ENCODE data around the gene TAF1B.

TAF1B gene

GRCh38 chr2:9945596-9945995, 102.3 kb downstream of the TAF1B start:
- DNase-seq = no peak

DNA sequence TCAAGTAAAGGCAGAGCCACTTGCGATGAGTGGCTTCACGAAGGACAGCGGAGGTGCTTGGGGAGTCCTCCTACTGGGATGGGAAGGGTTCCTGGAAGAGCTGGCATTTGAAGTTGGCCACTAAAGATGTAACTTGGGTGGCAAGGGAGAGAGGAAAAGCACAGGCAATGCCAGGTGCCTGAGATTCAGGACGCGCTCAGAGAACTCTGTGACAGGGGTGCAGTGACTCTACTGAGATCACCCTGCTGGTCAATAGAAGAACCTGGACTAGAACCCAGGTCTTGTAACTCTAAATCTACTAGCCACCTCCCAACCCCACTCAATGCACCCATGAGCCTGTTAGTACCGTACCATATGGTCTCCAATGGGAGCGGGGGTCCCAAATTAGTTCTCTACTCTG, 102.8 kb downstream of the TAF1B start:
- no peak for DNase-seq

GRCh38 chr2:9946818-9947217, 103.5 kb downstream of the TAF1B start:
- no peak for DNase-seq

DNA sequence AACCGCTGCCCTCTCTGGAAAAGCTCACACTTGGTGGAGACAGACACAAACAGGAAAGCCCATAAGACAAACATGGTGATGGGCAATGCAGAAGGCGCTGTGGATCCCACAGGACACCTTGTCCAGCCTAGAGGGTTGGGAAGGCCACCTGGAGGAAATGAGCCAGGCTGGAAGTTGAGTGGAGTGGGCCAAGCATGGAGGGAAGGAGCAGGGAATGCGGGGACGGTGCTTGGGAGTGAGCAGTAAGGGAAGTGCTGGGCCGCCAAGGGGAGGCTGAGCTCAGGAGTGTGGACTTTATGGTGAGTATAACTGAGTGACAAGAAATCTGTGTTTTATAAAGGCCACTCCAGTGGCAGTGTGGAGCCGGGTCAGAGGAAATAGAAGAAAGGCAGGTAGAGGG, 105.4 kb downstream of the TAF1B start:
- DNase-seq = no peak

DNA sequence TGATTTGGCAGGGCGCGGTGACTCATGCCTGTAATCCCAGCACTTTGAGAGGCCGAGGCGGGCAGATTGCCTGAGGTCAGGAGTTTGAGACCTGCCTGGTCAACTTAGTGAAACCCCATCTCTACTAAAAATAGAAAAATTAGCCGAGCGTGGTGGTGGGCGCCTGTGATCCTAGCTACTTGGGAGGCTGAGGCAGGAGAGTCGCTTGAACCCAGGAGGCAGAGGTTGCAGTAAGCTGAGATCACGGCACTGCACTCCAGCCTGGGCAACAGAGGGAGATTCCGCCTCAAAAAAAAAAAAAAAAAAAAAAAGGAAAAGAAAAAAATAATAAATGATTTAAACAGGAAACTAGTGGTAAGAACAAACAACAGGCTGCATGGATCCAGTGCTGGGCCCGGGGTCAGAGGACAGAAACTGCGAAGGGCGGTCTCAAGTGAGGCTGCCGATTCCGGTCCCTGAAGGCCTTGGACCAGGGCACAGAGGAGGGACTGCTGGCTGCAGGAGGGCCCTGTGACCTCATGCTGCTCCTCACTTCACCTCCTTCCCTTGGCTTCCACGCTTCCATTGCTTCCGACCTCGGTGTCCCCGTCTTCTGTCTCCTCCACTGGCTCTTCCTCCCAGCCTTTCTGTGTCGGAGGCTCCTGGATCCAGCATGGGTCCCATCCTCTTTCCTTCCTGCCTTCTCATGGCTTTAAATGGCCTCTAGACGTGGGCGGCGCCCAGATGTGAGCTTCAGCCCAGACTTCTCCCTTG, 106.1 kb downstream of the TAF1B start:
- DNase-seq = no peak

DNA sequence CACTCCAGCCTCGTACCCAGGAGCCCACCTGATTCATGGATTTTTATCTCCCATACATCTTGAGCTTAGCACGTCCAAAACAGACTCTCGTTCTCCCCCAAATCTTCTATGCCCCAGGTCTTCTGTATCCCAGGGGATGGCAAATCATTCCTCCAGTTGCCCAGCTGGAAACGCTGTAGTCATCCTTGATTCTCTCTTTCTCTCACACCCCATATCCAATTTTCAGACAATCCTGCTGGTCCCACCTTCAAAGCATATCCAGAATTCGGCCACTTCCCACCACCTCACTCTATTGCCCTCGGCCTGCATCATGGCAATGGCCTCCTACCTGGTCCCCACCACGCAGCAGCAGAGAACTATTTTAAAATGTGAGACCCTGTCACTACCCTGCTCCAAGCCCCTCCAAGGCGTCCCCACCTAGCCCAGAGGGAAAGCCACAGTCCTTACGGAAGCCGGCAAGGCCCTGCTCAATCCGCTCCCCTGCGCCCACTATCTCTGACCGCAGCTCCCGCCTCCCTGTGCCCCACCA, 106.8 kb downstream of the TAF1B start:
- no peak for DNase-seq

- peak; percentile 37 for DNase-seq
These were observed 107.4 kb downstream of the TAF1B start for GRCh38 chr2:9950521-9951271.

DNA sequence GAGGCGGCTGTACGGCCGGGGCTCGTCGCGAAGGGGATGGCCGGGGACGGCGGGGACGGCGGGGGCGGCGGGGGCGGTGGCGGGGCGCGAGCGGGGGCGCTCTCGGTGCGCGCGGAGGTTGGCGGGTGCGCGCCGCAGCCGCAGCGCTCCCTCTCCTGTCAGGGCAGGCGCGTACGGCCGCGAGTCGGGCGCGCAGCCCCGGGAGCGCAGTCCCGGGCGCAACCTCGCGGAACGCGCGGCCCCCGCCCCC, 107.9 kb downstream of the TAF1B start:
- DNase-seq = no peak

DNA sequence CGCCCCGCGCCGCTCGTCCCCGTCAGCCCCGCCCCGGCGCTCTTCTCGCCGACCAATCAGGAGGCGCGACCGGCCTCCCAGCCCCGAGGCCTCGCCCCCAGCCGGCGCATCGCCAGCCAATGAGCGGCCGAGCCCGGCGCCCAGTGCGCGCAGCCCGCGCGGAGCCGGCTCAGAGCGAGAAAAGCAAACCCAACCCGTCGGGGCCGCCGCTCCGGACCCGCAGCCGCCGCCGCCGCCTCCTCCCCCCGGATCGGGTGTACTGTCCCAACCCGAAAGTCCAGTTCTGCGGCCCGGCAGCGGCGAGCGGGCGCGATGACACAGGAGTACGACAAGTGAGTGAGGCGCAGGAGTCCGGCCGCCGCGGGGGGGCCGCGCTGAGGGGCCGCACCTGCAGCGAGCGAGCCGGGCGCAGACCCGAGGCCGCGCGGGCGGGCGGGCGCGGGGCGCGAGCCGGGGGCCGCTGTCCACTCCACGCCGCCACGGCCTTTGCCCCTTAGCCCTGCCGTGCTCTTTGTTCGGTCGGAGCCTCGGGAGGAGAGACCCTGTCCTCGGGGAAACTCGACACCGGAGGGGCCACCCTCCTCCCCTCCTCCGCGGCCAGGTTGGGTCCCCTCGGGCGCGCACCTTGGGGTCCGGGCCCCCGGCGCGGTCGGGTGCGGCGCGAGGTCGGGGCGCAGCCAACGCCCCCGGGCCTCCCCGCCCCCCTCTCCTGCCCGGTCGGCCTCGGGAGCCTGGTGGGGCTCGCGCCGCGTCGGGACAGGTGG, 108.4 kb downstream of the TAF1B start, which contains the start of gene GRHL1:
Gene GRHL1, plus strand, starts transcription at position 172 of the 764 bp plus-strand sequence. Its CDS starts 141 bp downstream, at position 313.
- peak; percentile 85 for DNase-seq

- DNase-seq = no peak
These were observed 109.0 kb downstream of the TAF1B start for GRCh38 chr2:9952286-9952737.

DNA sequence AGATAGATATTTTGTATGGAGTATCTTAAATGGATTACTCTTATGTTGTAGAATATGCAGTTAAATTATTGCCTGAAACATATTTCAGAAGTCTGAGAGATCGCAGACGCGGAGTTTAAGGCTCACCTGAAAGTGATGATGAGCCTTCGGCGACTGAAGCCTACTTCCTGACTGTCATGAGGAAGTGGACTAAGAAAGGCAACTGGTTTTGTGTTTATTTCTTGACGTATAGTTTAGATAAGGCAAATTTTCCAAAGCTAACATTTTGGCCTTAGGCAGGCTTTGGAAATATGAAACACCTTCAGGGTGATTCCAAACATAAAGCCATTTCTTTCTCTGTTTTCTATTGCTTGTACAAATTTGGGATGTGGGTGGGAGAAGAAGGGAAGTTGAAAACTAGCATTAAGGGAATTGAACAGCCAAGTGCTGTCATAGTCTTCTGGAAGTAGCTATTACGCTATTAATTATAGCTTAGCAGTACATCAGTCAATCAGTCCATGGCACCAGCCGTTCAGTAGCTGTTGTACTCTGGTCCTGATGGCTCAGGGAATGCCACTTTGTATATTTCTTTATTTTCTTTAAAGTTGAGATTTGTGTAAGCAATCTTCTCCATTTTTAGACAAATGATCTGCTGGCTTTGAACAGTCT, 109.7 kb downstream of the TAF1B start:
- no peak for DNase-seq

DNA sequence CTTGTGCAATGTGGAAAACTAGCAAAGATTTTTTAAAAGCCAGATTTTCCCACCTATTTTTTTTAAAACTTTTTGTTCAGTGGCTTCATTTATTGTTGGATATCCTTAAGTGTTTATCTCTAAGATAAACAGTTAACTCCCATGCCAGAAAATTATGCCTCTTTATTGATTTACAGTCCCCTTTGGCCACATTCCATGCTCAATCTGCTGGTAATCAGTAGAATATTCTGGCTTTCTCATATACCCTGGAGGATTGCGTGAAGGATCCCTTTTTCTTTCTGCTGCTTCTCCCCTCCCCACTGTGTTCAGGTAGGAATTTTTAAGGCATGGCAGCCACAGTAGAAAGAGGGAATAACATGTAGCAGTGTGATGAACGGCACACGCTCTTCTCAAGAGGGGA, 110.9 kb downstream of the TAF1B start:
- DNase-seq = no peak

DNA sequence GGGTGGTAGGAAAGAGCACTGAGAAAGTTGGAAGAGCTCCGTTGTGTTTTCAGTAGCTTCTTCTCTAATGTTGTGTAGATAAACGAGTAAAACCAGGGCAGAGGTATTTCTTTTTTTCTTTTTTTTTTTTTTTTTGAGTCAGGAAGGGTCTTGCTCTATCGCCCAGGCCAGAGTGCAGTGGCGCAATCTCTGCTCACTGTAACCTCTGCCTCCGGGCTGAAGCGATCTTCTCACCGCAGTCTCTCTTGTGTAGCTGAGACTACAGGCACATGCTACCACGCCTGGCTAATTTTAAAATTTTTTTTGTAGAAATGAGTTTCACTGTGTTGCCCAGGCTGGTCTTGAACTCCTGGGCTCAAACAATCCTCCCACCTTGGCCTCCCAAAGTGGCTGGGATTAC, 114.8 kb downstream of the TAF1B start:
- no peak for DNase-seq

DNA sequence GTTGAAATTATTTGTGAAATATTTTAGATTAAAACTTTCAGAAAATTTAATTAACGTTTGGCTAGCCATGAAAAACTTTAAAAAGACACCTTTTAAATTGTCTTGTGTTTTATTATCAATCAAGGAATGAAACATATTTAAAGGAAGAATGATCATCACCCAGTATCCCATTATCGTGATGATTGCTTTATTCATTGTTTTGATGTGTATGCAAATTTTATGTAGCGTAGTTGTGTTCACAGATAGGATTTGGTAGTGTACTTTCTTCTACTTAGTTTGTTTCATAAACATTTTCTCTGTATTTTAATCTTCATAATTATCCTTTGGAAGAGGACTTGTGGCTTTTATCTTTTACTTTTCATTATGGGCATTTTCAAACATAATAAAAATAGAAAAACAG, 116.0 kb downstream of the TAF1B start:
- DNase-seq = no peak

GRCh38 chr2:9961013-9961412, 117.7 kb downstream of the TAF1B start:
- no peak for DNase-seq

DNA sequence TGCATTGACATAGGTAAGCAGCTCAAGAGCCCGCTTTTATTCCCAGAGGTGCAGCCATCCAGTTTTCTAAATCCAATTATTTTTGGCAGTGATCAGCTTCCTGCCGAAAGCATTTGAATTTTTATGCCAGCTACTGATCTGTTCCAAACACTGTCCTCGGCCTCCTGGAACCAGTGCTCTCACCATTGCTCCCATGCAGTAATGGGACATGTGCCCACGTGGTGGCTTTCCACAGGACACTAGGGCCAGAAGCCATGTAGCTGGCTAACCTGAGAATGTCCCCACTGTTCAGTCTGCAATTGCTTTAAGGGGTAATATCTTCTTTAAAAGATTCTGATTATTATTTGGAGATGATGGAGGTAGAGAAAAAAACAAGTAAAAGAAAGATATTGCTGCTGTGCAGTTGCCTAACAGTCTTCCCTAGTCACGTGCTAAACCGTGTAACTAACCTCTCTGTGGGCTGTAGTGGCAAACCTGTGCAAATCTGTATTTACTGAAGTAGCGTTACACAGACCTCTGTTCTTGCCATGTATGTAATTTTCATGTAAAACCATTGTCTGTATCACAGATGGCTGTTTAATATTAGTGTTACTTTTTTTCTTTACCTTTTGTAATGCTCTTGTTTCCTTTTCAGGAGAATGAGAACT, 121.2 kb downstream of the TAF1B start:
- DNase-seq = no peak

GRCh38 chr2:9965119-9965822, 122.0 kb downstream of the TAF1B start:
- no peak for DNase-seq

- no peak for DNase-seq
These were observed 123.3 kb downstream of the TAF1B start for GRCh38 chr2:9966491-9967022.

DNA sequence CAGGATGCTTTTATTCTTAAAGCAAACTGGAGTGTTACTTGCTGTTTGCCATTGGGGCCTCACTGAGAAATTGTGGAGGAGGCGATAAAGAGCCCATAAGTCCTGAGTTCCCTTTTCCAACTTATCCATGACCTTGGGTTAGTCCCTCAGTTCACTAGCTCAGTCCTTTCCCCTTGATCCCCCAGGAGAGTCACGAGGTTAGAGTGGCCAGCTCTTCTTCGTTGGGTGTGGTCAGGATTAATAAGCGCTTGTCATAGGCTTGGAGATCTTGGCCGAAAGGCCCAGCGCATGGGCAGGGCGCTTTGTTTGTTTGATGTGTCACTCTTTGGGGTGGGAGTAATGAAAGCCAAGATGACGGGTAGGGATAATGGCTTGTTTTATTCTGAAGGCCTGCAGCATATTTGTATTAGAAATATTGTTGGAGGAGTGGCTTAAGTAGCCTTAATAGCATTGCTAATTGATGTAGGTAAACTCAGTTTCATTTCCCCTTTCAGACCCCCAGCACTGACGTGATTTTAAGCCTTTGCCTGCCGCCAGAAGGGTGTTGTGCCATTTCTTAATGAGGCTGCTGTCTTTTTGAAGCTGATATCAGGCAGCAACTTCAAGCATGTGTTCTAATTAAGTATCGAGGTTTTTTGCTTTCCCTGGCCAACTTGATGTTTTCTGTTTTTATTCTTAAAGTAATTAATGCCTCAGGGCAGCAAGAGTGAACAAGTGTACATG, 123.9 kb downstream of the TAF1B start:
- DNase-seq = no peak
